GM12874 (cell line): Measurements from ENCODE around the gene PRADC1.

Experiments used
- TF ChIP-seq, protein P1 (sequence below): IDR thresholded peaks from 2 replicates; pipeline ENCODE4 v1.5.1; 2011; ENCODE audit warnings: low read depth, mild to moderate bottlenecking, control low read depth, low read length, moderate library complexity; ENCODE audit not compliant: insufficient read depth

Gene PRADC1

DNA sequence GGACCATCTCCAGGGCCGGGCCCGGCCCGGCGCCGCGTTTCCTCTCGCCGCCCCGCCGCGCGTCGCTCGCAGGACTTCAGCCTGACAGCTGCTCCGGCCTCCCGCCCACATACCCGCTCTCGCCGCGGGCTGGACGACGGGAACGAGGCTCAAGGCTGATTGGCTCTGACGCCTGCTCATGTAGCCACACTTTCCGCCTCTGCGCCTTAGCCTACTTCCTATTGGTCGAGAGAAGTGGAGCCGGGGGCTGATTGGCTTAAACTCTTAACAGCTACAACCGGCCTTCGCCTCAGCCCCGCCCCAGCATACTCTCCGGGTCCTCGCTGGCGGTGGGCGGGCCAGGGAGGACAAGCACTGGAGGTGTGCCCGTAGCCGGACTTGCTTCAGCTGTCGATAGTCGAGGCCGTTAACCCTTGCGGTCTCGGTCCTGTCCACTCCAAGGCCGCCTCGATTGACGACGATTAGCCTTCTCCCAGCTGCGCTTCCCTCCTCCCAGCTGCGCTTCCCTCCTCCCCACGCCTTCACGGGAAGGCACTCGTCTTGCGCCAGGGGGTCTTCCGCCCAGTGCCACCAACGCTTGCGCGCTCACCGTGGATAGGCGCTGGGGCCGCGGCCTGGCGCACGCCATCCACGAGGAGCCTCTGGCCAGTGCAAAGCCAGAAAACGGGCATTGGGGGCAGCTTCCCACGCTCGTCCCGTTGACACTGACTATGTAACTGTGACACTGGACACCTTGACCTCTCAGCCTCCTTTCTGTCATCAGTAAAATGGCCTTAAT, at the start of gene PRADC1:
TSS of gene PRADC1 (minus strand) at position 86 of the 778 bp plus-strand sequence. CDS start at position 7, 79 bp downstream.
- TF ChIP-seq, protein P1, sequence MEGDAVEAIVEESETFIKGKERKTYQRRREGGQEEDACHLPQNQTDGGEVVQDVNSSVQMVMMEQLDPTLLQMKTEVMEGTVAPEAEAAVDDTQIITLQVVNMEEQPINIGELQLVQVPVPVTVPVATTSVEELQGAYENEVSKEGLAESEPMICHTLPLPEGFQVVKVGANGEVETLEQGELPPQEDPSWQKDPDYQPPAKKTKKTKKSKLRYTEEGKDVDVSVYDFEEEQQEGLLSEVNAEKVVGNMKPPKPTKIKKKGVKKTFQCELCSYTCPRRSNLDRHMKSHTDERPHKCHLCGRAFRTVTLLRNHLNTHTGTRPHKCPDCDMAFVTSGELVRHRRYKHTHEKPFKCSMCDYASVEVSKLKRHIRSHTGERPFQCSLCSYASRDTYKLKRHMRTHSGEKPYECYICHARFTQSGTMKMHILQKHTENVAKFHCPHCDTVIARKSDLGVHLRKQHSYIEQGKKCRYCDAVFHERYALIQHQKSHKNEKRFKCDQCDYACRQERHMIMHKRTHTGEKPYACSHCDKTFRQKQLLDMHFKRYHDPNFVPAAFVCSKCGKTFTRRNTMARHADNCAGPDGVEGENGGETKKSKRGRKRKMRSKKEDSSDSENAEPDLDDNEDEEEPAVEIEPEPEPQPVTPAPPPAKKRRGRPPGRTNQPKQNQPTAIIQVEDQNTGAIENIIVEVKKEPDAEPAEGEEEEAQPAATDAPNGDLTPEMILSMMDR, result no peak

DNA sequence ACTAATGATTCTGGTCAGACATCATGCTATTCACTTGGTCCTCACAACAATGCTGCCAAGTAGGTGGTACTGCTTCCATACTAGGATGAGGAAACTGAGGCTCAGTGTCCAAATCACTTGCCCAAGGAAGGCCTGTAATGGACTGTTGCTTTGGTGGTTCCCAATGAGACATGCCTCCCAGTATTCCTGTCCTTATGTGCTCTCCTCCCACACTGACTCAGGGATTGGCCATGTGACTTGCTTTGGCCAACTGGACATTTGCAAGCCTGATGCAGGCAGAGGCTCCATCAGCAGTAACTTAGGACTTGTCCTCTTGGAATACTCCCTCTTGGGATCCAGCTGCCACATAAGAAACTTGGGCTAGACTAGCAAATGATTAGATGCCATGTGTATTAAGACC, 48.2 kb upstream of the PRADC1 start:
- TF ChIP-seq, protein P1, result no peak

DNA sequence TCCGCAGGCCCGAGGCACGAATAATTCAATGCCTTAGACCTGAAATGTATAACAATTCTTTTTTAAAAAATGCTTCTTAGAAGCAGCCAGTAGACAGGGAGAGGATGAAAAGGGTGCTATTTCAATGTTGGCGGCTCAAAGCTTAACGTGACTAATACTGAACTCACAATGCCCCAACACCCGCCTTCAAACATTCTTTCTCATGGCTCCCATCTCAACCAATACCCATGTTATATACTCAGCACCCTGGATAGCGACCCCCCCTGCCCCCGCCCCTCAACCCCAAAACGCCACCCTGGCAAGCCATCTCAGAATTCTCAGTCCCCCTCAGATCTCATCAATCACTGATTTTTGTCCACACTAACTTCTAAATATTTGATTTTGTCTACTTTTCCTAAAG, 46.8 kb upstream of the PRADC1 start:
- TF ChIP-seq, protein P1, result no peak

DNA sequence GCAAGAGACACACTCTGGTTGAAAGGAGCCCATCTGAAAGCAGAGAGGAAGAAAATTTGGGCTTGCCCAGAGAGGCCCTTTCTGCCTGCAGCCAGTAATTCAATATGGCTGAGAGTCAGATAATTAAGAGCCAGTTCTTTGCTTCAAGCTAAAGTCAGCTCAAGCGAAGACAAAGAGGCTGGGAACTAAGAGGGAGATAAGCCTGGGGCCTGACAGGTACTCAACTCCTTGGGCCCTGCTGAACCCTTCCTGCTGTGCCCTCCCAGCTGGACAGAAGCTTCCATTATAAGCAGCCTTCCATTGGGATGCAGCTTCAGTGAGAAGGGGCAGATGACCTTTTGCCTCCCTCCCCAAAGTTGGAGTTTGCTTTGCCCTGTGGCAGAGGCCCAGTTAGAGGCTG, 39.2 kb upstream of the PRADC1 start:
- TF ChIP-seq, protein P1, result no peak

DNA sequence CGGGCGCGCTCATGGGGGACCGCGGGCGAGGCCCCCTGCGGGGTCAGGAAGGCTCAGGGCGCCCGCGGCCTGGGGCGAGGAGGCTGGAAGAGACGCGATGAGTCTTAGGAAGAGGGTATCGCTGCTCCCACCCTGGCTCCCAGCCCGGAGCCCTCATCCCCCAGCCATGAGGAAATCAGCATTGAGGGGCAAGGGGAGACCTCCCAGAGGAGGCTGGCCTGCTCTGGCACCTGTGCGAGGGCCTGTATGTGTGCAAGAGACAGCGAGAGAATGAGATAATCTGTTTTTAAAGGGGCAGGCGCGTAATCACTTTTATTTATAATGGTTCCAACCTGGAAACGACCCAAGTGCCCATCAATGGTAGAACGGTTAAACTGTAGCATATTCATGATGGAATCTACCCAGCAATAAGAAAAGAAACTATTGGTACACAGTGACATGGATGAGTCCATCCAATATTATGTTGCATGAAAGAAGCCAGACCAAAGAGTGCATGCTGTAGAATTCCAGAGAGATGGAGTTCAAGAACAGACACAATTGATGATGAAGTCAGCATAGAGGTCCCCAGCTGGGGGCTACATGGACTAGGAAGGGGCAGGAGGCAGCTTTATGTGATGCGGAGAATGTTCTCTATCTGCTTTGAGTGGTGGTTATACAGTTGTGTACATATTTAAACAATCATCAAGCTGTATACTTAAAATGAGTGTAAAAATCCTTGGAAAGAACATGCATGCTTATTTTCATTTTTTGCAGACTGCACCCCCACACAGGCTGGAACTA, 36.8 kb upstream of the PRADC1 start:
- TF ChIP-seq, protein P1, result no peak

DNA sequence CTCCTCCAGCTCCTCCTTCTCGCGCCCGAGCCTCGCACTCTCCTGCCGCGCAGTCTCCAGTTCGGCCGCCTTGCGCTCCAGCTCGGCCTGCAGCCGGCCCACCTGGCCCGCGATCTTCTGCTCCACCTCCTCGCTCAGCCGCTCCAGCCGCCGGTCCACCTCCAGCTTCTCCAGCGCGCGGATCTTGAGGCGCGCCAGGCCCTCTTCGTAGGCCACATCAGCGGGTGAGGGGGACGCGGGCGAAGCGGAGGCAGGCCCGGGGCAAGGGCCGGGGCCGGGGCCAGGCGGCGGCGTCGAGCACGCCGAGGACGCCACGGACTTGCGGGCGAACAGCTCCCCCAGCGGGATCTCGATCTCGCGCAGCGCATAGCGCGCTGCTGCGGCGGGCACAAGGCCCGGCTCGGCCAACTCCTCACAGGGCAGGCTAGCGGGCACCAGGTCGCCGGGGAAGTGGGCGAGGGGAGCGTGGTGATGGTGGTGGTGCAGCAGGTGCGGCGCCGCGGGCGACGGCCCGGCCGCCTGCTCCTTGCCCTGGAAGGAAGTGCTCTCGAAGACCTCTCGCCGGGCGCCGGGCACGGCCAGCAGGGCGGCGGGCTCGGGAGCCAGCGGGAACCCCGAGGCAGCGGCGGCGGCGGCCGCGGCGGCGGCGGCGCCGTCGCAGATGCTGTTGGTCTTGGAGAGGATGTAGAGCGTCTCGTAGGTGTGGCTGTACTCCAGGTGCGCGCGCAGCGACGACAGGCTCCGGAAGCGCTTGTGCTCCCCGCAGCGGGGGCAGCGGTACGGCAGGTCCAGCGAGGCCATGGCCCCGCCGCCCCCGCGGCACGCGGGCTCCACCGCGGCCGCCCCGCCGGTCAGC, 36.0 kb upstream of the PRADC1 start:
- TF ChIP-seq, protein P1, result no peak
